Type B pancreatic cell (in vitro differentiated cells): ENCODE data around the gene SPTSSB. TPM values are rescaled to one million over a fixed set of nuclear protein-coding genes. Genes with fewer than 3 reads are reported as not detected.

Source experiments
- DNase-seq: peaks from one replicate; pipeline ENCODE4 v3.0.0; 2021; ENCODE audit warnings: mixed read lengths; ENCODE audit not compliant: unreplicated experiment; ENCODE audit errors: extremely low spot score
- H3K27ac Mint-ChIP-seq: 2 replicates; pipeline ENCODE4 v1.8.0; 2021; ENCODE audit warnings: mild to moderate bottlenecking, mixed read lengths
- H3K27me3 Mint-ChIP-seq: 2 replicates; pipeline ENCODE4 v1.8.0; 2021; ENCODE audit warnings: mixed read lengths
- H3K36me3 Mint-ChIP-seq: 2 replicates; pipeline ENCODE4 v1.8.0; 2021; ENCODE audit warnings: mixed read lengths
- H3K4me1 Mint-ChIP-seq: one replicate; pipeline ENCODE4 v1.8.0; 2021; ENCODE audit warnings: mixed read lengths; ENCODE audit not compliant: unreplicated experiment
- H3K4me3 Mint-ChIP-seq: 2 replicates; pipeline ENCODE4 v1.8.0; 2021; ENCODE audit warnings: mild to moderate bottlenecking, mixed read lengths
- H3K9me3 Mint-ChIP-seq: 2 replicates; pipeline ENCODE4 v1.8.0; 2021; ENCODE audit warnings: mixed read lengths
- total RNA-seq: library from RNA; stranded (reverse); gene quantifications from 2 replicates; pipeline ENCODE4 v1.2.1, GENCODE V29; 2021; ENCODE audit warnings: low replicate concordance
- TF ChIP-seq, protein P1 (sequence below): fragments of 200-600 bp; sonication (generic); conservative IDR thresholded peaks from 2 replicates; pipeline ENCODE4 v1.5.0; 2021; ENCODE audit warnings: antibody characterized with exemption, mild to moderate bottlenecking

Gene SPTSSB
- total RNA-seq, 1 donor from 2014 or later = 28.8 TPM

DNA sequence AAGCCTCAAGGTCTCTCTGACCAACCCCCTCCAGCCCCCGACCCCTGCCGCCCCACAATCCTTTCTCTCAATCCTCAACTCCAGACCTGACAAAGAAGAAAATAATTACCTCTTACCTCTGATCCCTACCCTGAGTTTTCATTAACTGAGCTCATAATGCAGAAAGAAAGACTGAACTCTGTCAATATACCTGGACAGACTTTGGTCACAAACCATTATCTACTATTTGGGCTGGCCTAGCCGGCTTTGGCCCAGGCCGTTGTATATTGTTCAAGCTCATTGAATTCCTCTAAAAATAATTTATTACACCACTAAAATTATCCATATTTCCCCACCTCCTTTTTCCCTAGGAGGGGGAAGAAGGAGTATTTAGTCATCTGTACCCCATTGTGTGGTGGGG lies 29.3 kb upstream of the SPTSSB start:
- TF ChIP-seq, protein P1, sequence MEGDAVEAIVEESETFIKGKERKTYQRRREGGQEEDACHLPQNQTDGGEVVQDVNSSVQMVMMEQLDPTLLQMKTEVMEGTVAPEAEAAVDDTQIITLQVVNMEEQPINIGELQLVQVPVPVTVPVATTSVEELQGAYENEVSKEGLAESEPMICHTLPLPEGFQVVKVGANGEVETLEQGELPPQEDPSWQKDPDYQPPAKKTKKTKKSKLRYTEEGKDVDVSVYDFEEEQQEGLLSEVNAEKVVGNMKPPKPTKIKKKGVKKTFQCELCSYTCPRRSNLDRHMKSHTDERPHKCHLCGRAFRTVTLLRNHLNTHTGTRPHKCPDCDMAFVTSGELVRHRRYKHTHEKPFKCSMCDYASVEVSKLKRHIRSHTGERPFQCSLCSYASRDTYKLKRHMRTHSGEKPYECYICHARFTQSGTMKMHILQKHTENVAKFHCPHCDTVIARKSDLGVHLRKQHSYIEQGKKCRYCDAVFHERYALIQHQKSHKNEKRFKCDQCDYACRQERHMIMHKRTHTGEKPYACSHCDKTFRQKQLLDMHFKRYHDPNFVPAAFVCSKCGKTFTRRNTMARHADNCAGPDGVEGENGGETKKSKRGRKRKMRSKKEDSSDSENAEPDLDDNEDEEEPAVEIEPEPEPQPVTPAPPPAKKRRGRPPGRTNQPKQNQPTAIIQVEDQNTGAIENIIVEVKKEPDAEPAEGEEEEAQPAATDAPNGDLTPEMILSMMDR = no peak
- Mint-ChIP-seq H3K27me3 (no peaks in the 10 kb centered on the region), H3K36me3 (peaks cover 2% of the 10 kb centered on the region), H3K4me1 (peaks cover 14% of the 10 kb centered on the region), H3K4me3 (no peak overlapping the region), H3K27ac (no peak overlapping the region), H3K9me3 (peaks cover 2% of the 10 kb centered on the region)
- no peak for DNase-seq

DNA sequence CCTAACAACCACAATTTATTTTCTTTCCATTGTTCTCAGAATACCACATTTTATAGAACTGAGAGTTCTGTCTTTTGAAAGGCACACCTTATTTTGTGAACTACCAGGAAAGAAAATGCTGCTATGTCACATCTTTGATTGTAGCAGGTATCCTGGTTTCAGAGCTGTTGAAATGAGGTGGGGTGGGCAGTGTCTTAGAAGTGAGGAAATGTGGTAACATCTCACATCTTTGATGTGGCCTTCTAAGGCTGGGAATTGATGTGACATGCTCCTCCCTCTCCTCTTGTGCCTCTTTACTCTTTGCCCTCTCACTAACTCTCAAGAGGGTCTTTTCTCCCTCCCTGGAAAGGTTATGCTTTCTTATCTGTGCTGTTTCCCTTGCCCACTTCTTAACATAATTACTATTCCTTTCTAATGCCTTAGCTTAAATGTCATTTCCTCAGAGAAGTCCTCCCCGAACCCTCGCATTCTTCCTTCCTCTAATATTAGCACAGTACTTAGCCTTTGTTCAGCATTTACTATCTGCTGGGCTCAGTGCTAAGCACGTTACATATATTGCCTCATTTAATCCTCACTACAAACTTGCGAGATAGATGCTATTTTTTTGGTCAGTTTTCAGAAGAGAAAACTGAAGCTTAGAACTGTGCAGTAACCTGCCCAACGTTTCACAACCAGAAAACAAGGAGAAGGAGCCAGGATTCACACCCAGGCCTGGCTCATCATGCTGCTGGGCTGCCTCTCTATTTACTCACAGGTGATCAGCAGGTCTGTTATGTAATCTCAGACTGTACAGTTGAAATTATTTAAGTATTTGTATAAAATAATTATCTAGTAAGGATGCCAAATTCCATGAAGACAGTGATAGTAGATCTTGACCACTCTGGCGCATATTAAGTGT lies 24.0 kb upstream of the SPTSSB start:
- peaks cover 11% of the 10 kb centered on the region for H3K4me1 Mint-ChIP-seq
- H3K27me3 Mint-ChIP-seq = no peaks in the 10 kb centered on the region
- H3K9me3 Mint-ChIP-seq = no peaks in the 10 kb centered on the region
- no peak for DNase-seq
- no peak overlapping the region for H3K4me3 Mint-ChIP-seq
- TF ChIP-seq, protein P1 = no peak
- H3K36me3 Mint-ChIP-seq = no peaks in the 10 kb centered on the region
- H3K27ac Mint-ChIP-seq = no peak overlapping the region

DNA sequence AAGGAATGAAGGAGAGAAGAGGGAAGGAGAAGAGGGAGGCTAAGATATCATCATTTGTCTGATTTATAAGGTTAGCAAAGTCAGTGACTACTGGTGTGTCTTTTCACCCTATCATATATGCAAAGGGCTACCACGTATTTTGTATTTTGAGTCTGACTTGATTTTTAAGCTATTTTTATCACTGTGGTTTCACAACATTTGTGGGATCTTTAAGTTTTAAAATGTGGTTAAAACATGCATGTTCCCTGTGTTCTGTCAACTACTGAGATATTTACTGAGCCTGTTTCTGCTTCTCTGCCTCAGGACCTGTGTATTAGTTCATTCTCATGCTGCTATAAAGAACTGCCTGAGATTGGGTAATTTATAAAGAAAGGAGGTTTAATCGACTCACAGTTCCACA lies 22.5 kb upstream of the SPTSSB start:
- Mint-ChIP-seq H3K36me3 (no peaks in the 10 kb centered on the region), H3K27ac (no peak overlapping the region), H3K9me3 (no peaks in the 10 kb centered on the region), H3K4me3 (no peak overlapping the region), H3K27me3 (no peaks in the 10 kb centered on the region), H3K4me1 (peaks cover 11% of the 10 kb centered on the region)
- TF ChIP-seq, protein P1 = no peak
- no peak for DNase-seq

DNA sequence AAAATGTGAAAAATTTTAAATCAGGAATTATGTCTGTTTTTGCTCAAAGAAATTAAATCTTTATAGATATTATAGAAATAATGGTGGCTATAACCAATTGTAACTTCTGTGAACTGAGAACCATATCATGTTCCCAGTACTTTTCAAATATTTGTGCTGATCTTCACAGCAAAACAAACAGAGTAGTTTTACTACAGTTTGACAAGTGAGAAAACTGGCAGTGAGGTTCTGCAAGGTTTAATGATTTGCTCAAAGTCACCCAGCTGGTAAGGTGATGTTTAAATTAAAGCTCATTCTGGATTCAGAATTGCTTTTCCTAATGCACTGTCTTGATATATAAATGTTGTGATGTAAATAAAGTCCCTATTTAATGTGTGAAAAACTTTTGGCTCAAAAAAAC lies 22.0 kb upstream of the SPTSSB start:
- no peak overlapping the region for H3K27ac Mint-ChIP-seq
- no peaks in the 10 kb centered on the region for H3K9me3 Mint-ChIP-seq
- H3K36me3 Mint-ChIP-seq = no peaks in the 10 kb centered on the region
- H3K4me3 Mint-ChIP-seq = no peak overlapping the region
- DNase-seq = no peak
- TF ChIP-seq, protein P1 = no peak
- no peaks in the 10 kb centered on the region for H3K27me3 Mint-ChIP-seq
- H3K4me1 Mint-ChIP-seq = peaks cover 11% of the 10 kb centered on the region

DNA sequence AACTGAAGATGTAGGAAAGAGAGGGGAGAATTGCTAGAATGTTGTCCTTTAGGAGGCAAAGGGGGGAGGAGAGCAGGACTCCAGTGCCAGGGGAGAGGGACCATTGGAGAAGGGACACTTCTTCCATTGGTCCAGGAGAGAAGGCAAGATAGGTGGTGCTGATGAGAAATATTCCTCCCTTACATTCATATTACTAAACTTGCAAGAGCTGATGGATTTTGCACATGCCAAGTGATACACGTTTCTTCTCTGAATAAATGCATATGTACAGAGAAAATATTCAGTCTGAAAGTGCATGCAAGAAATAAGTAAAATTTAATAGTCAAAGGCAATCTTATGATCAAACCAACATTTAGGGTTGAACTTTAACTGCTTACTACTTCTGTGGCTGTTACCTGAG lies 21.5 kb upstream of the SPTSSB start:
- no peak for DNase-seq
- TF ChIP-seq, protein P1 = no peak
- Mint-ChIP-seq H3K4me1 (peaks cover 11% of the 10 kb centered on the region), H3K27ac (no peak overlapping the region), H3K9me3 (no peaks in the 10 kb centered on the region), H3K4me3 (no peak overlapping the region), H3K36me3 (no peaks in the 10 kb centered on the region), H3K27me3 (no peaks in the 10 kb centered on the region)
